ENCODE data around the gene CEP170B.
"Not testable (repeated sequence)": the region's sequence is repeated elsewhere in the genome, so short reads cannot be mapped to it uniquely, and the experiment has no call there.

The CEP170B gene

GRCh38 chr14:104931771-104932675, 67.0 kb downstream of the CEP170B start:
- DNase-seq (ENCODE audit: low read depth in 2 of 2) = no peak

GRCh38 chr14:104932676-104933631, 67.9 kb downstream of the CEP170B start:
- DNase-seq (ENCODE audit: low read depth in 2 of 2) = peak; percentile 75

DNA sequence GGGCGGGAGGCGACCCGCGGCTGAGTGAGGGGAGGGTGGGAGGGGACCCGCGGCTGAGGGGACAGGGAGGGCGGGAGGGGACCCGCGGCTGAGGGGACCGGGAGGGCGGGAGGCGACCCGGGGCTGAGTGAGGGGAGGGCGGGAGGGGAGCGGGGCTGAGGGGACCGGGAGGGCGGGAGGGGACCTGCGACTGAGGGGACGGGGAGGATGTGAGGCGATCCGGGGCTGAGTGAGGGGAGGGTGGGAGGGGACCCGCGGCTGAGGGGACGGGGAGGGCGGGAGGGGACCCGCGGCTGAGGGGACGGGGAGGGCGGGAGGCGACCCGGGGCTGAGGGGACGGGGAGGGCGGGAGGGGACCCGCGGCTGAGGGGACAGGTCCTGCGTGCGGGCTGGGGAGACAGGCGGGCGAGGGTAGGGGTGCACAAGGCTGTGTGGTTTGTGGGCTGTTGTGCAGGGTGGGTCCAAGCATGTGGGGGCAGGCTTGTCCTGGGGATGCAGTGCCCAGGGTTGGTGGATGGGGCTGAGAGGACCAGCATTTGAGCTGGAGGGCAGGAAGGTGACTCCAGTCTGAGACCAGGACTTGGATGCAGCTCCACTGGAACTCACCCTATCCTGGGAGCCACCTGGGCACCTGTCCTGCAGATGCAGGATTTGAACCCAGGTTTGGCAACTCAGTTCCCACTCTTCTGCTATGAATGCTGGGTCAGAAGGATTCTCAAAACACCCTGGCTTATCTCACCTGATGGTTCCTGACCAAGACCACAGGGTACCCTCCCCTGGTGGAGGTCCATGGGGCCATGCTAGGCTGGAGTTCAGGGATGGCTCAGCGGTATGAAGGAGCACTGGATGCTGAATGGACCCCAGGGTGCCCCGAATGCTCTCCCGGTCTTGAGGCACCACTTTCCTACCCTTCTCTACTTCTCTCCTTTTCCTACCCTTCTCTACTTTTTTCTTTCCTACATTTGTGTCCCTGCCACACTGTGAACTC, 69.0 kb downstream of the CEP170B start:
- DNase-seq (ENCODE audit: low read depth in 2 of 2) = no peak

DNA sequence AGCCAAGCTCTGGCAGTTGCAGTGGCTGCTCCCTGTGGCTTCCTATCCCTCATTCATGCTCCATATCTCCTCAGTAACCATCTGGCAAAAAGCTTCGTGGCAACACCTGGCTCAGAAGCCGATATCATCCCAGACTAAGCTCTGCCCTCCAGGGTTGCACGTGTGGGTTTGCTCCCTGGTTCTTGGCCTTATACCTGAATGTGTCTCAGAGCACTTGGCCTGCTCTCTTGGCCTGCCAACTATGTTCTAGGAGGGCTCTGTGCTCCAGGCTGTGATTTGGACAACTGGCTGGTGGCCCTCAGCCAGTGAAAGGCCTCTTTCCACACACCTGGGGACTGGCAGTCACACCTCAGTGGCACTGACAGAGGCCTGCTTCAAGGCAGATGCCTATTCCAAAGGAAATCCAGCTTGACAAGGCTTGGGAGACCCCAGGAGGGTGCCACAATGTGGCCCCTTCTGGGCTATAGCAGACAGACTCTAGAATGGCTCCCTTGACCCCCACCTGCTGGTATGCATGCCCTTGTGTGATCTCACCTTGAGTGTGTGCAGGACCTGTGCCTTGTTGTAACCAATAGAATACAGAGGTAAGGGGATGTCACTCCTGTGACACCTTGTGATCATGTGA, 70.1 kb downstream of the CEP170B start:
- DNase-seq (ENCODE audit: low read depth in 2 of 2) = no peak

DNA sequence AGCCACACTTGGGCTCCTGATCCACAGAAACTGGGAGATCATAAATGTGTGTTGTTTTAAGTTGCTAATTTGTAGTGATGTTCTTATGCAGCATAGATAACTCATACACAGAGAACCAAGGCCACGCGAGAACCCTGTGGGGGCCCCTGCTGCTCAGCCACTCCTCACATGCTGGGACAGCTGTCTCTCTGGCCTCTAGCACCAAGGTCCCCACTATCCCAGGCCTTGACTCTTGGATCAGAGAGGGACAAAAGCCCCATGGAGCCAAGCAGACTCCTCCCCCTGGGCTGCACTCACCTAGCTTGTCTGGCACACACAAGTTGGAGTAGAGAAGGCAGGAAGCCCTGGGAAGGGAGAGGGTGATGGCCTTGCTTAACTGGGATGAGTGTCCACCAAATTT, 70.9 kb downstream of the CEP170B start:
- no peak for DNase-seq (ENCODE audit: low read depth in 2 of 2)

DNA sequence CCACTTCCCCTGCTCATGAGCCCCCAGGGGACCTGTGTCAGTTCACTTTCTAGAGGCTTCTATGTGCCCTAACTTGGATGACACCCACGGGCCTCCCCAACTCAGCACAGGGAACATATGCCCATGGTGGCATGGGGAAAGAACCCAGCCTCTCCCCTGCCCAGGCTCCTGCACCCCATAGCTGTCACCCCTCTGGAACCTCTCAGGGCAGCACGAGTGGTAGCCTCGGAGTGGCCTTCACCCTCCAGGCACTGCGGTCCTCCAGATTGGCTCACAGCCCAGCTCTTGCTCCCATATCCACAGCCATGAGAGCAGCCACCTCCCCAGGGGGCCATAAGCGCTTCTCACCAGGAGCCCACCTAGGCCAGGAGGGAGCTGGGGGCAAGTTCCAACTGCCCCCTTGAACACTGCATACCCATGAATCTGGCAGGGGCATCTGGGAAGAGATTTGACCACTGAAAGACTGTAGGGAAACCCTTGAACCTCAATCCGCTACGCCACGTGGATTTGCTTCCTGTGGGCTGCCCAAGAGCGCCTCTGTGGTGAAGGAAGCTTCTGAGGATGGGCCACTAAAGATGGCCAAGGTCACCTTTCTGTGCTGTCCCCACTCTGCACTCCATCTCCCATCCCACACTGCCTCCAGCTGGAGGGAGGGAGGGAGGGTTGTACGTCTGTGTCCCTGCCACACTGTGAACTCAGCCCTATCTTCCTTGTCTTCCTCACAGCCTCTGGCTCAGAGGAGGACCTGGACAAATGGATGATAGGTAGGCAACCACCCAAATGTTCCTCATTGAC, 71.5 kb downstream of the CEP170B start:
- no peak for DNase-seq (ENCODE audit: low read depth in 2 of 2)

DNA sequence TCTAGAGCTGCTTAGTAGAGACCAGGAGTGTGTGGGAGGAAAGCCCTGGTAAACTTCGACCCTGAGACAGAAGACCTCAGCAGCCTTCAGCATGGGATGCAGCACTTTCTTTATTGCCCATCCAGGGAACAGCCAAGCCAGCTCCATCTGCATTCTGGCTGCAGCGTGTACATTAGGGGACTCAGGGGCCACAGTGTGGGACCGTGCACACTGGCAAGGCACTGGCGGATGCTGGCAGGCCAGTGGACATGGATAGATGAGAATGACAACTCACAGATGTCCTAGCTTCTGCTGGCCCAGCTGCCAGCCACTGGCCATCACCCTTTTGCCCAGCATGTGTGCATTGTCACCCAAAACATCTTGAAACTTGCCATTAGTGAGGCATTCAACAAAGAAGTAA, 72.1 kb downstream of the CEP170B start:
- DNase-seq (ENCODE audit: low read depth in 2 of 2) = no peak

DNA sequence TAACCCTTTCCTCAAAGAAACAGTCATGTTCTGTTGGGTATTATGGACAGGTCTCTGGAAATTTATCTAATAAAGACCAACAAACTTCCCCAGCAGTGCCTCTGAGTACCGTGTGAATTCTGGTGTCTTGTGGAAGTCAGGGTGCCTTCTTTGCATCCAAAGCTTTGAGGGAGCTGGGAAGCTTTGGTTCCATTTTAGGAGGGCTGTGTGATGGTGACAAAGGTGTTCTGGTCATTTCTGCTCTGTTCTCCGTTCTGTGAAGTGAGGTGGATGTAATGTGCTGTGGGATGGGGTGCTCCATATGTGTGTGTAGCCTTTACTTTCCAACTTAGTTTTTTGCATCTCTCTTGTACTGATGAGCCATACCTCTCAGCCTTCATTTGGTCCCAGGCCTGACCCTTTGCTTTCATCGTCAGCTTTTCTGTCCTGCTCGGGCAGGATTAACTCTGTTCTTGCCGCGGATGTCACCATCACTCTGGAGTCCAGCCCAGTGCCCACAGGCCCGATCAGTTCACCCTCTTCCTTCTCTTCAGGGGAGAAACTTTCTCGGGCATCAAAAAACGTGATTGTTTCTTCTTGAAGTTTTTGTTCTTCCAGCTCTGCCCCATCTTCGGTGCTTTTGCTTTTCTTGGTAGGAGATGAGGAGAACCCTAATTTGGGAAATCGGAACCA, 72.8 kb downstream of the CEP170B start:
- DNase-seq (ENCODE audit: low read depth in 2 of 2) = no peak

DNA sequence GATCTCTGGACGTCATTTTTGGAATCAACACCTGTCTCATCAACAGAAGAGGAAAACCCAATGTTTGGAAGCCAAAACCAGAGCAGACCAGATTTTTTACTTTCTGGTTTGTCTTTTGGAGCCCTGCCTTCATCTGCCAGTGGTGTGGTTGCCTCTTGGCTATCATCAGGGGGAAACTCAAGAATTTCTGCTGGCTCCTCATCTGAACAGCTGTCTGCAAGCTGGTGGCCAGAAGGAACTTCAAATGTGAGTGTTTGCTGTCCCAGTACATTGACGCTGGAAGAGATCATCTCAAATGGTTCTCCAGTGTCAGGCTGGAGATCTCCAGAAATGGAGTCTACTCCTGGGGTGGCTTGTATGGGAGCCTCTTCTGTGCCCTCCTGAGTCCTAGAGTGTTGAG, 73.4 kb downstream of the CEP170B start:
- no peak for DNase-seq (ENCODE audit: low read depth in 2 of 2)

DNA sequence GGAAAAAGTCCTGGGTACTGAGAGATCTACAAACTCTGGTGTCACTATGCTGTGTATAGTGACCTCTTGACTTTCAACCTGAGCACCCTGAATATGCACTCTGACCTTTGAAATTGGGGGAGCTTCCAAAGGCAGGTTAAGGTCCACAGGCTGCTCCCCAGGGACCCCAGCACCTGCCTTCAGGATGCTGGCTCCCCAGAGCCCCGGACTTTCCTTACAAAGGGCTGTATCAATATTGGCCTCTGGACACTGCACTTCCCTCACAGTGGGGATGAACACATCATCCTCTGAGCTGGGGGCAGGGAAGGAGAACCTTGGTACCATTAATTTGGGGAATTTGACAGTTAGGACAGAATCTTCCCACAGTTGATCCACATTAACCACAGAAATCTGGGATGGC, 73.9 kb downstream of the CEP170B start:
- no peak for DNase-seq (ENCODE audit: low read depth in 2 of 2)

GRCh38 chr14:104939666-104940410, 74.8 kb downstream of the CEP170B start:
- no peak for DNase-seq (ENCODE audit: low read depth in 2 of 2)

DNA sequence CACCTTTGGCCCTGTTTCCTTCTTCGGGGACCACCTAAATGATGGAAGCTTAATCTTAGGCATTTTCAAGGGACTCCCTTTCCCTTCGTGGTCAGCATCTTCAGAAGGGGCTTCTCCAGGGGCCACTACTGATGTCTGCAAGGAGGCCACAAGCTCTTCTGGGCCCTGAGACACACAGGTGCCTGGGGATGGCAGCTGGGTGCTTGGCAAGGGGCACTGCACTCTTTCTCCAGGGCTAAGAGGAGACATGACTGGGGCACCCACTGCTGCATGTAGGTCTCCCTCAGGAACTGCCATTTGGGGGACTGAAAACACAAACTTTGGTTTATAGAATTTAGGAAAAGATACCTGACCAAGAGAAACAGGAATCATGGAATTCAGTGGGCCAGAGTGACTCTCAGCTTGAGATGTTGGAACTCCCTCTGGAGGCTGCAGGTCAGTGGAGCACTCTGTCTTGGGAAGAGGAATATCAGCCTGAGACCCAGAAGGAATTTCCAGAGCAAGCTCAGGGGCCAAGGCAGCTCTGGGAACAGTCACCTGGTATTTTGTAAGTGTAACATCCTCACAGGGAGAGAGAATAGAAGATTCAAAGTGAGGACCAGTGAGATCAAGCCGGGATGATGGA, 75.6 kb downstream of the CEP170B start:
- no peak for DNase-seq (ENCODE audit: low read depth in 2 of 2)

DNA sequence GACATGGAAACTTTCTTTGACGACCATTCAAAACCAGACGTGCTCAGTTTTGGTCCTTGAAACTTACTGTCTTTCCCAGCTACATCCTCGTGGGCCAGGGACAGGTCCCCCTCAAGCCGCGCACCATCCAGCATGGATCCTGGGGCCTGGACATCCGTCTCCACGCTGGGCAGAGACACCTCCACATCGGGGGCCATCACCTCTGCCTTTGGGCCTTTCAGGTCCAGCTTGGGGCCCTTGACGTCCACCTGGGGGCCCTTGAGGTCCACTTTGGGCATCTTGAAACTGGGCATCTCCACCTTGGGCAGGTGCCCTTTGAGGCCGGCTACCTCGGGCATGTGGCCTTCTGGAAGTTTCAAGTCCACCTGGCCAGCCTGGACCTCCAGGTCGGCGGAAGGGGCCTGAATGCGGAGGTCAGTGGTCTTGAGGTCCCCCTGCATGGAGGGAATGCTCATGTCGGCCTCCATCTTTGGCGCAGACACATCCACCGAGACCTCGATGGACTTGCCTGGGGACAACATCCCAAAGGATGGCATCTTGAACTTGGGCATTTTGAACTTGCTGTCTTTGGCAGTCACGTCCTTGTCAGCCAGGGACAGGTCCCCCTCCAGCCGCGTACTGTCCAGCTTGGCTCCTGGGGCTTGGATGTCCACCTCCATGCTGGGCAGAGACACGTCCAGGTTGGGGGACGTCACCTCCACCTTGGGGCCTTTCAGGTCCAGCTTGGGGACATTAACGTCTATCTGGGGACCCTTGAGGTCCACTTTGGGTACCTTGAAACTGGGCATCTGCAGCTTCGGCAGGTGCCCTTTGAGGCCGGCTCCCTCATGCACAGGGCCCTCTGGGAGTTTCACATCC, 76.7 kb downstream of the CEP170B start:
- DNase-seq (ENCODE audit: low read depth in 2 of 2) = no peak

DNA sequence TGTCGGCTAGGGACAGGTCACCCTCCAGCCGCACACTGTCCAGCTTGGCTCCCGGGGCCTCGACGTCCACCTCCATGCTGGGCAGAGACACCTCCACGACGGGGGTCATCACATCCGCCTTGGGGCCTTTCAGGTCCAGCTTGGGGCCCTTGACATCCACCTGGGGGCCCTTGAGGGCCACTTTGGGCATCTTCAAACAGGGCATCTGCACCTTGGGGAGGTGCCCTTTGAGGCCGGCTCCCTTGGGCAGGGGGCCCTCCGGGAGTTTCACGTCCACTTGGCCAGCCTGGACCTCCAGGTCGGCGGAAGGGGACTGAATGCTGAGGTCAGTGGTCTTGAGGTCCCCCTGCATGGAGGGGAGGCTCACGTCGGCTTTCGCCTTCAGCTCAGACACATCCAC, 77.5 kb downstream of the CEP170B start:
- no peak for DNase-seq (ENCODE audit: low read depth in 2 of 2)

DNA sequence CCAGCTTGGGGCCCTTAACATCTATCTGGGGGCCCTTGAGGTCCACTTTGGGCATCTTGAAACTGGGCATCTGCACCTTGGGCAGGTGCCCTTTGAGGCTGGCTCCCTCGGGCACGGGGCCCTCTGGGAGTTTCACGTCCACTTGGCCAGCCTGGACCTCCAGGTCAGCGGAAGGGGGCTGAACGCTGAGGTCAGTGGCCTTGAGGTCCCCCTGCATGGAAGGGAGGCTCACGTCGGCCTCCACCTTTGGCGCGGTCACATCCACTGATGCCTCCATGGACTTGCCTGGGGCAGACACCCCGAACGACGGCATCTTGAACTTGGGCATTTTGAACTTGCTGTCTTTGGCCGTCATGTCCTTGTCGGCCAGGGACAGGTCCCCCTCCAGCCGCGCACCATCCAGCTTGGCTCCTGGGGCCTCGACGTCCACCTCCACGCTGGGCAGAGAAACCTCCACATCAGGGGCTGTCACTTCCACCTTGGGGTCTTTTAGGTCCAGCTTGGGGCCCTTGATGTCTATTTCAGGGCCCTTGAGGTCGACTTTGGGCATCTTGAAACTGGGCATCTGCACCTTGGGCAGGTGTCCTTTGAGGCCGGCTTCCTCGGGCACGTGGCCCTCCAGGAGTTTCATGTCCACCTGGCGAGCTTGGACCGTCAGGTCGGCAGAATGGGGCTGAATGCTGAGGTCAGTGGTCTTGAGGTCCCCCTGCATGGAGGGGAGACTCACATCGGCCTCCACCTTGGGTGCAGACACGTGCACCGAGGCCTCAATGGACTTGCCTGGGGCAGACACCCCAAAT, 78.3 kb downstream of the CEP170B start:
- not testable (repeated sequence) for DNase-seq (ENCODE audit: low read depth in 2 of 2)

- DNase-seq (ENCODE audit: low read depth in 2 of 2) = not testable (repeated sequence)
These were observed 78.9 kb downstream of the CEP170B start for GRCh38 chr14:104944016-104944308.
